Prostate gland (tissue), 2 donors: Measurements from ENCODE around the gene CTNS.

Source experiments
- POLR2AphosphoS5 ChIP-seq: sonication (generic); formaldehyde crosslinking; IDR thresholded peaks from one replicate; pipeline ENCODE4 v1.6.1; 2017; ENCODE audit warnings: antibody characterized with exemption
- TF ChIP-seq, protein P1 (sequence below), 4 experiments: fragments of 200-600 bp in 2 of 4; fragments of 450-650 bp in 2 of 4; sonication (generic) in 2 of 4; IDR thresholded peaks; 1 replicate in 3 of 4; 2 replicates in 1 of 4; pipeline ENCODE4 v1.5.1; 2016 to 2019; ENCODE audit warnings: antibody characterized with exemption in 4 of 4, mild to moderate bottlenecking in 2 of 4, moderate library complexity in 2 of 4

DNA sequence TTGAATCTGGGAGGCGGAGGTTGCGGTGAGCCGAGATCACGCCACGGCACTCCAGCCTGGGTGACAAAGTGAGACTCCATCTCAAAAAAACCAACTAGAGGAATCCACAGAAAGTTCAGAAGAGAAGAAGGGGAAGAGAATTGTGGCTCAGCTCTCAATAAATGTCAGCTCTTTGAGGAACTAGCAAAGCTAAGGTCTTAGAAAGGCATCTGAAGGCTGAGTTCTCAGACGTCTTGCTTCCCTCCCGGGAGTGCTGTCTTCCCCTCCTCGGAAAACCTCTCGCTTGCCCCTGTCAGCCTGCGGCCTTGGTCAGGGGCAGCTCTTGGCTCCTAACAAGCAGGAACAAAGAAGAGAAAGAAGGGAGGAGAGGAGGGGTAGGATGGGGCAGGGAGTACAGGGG, 5.8 kb upstream of the CTNS start:
- TF ChIP-seq, protein P1, sequence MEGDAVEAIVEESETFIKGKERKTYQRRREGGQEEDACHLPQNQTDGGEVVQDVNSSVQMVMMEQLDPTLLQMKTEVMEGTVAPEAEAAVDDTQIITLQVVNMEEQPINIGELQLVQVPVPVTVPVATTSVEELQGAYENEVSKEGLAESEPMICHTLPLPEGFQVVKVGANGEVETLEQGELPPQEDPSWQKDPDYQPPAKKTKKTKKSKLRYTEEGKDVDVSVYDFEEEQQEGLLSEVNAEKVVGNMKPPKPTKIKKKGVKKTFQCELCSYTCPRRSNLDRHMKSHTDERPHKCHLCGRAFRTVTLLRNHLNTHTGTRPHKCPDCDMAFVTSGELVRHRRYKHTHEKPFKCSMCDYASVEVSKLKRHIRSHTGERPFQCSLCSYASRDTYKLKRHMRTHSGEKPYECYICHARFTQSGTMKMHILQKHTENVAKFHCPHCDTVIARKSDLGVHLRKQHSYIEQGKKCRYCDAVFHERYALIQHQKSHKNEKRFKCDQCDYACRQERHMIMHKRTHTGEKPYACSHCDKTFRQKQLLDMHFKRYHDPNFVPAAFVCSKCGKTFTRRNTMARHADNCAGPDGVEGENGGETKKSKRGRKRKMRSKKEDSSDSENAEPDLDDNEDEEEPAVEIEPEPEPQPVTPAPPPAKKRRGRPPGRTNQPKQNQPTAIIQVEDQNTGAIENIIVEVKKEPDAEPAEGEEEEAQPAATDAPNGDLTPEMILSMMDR (IDR thresholded peaks at IDR 0.05): no peak
- TF ChIP-seq POLR2AphosphoS5: no peak
